Measurements from ENCODE around the gene KNDC1.

DNA sequence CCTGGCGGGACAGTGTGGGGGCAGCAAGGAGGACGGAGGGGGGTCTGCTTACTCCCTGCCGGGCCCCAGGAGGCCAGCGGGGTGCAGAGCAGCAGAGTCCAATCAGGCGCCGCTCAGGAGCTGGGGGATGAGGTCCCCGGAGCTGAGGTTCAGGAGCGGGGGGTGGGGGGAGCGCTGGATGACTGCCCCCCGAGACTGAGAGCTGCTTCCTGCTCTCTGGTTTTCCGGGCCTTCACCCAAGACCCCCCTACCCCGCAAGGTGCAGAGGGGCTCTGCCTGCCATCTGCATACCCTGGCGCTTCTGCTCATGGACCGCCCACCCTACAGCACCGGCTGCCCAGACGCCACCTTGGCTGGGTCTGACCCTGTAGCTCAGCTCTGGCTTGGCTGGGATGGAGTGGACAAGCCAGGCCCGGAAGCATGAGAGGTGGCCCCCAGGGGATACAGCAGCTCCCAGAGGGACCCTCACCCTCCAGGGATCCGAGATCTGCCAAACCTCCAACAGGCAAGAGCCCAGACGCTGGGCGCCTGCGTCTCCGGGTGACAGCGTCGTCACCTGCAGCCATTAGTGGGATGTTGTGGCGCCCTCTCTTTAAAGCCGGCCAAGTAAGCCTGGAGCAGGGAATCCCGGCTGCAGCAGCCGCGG is 930 bp downstream of the KNDC1 start:
- TF ChIP-seq FOXA1 (IDR thresholded peaks at IDR 0.05) = no peak
- no peak for TF ChIP-seq SP1 (IDR thresholded peaks at IDR 0.05)
- no peak for TF ChIP-seq FOXK2 (IDR thresholded peaks at IDR 0.05)
- no peak for TF ChIP-seq NFRKB (IDR thresholded peaks at IDR 0.05)

Data from HEK293T (cell line).